Left ventricle myocardium inferior (tissue), 1 donor: ENCODE measurements around the gene PALLD. TPM values are rescaled to one million over a fixed set of nuclear protein-coding genes. Genes with fewer than 3 reads are reported as not detected.

Source experiments
- DNase-seq: peaks from one replicate; pipeline ENCODE4 v3.0.0-alpha.2; 2020
- H3K27ac ChIP-seq: fragments of 200-600 bp; replicated peaks from 2 replicates; pipeline ENCODE4 v1.8.0; 2021
- H3K27me3 ChIP-seq: fragments of 200-600 bp; 2 replicates; pipeline ENCODE4 v1.8.0; 2021; ENCODE audit warnings: low read depth
- H3K36me3 ChIP-seq: fragments of 200-600 bp; 2 replicates; pipeline ENCODE4 v1.8.0; 2021
- H3K4me1 ChIP-seq: fragments of 200-600 bp; 2 replicates; pipeline ENCODE4 v1.8.0; 2021
- H3K4me3 ChIP-seq: fragments of 200-600 bp; 2 replicates; pipeline ENCODE4 v1.8.0; 2021; ENCODE audit warnings: mild to moderate bottlenecking, moderate library complexity
- H3K9me3 ChIP-seq: fragments of 200-600 bp; replicated peaks from 2 replicates; pipeline ENCODE4 v1.8.0; 2021
- CTCF ChIP-seq: fragments of 200-600 bp; IDR thresholded peaks from 2 replicates; pipeline ENCODE4 v1.8.0; 2021; ENCODE audit warnings: antibody characterized with exemption, mild to moderate bottlenecking, borderline replicate concordance
- intact Hi-C: fragments of 100-400 bp; cut with micrococcal nuclease; formaldehyde crosslinking; loops from one replicate; pipeline ENCODE4 v1.11.0; 2022
- total RNA-seq: library from RNA; stranded (reverse); fragmentation: NEBNext Ultra II Directional; extraction: Animal tissue kit (Norgen Biotek cat#: 25700); gene quantifications from one replicate; pipeline ENCODE4 v1.2.1, GENCODE V29; 2021
- donor health status: DM: no; HTN: yes; CAD: no; lungs with severe emphysema.

The PALLD gene
- total RNA-seq, 1 donor from 2014 or later = 871 TPM

GRCh38 chr4:168615294-168616065, 118.6 kb downstream of the PALLD start:
- H3K4me3 ChIP-seq = no peak overlapping the region
- no peaks in the 10 kb centered on the region for H3K36me3 ChIP-seq
- no peak for DNase-seq
- H3K27me3 ChIP-seq = no peaks in the 10 kb centered on the region
- no peak for TF ChIP-seq CTCF
- H3K4me1 ChIP-seq = peaks cover 54% of the 10 kb centered on the region
- intact Hi-C loops = no loop called here
- H3K27ac ChIP-seq = peak overlapping the region; percentile 25
- no peaks in the 10 kb centered on the region for H3K9me3 ChIP-seq

GRCh38 chr4:168618577-168619265, 121.9 kb downstream of the PALLD start:
- H3K4me1 ChIP-seq = peaks cover 66% of the 10 kb centered on the region
- no peaks in the 10 kb centered on the region for H3K36me3 ChIP-seq
- intact Hi-C loops = no loop called here
- no peak for DNase-seq
- no peaks in the 10 kb centered on the region for H3K27me3 ChIP-seq
- no peaks in the 10 kb centered on the region for H3K9me3 ChIP-seq
- H3K27ac ChIP-seq = peak overlapping the region; percentile 82
- TF ChIP-seq CTCF = no peak
- H3K4me3 ChIP-seq = no peak overlapping the region

- H3K27ac ChIP-seq = peak overlapping the region; percentile 82
- peaks cover 61% of the 10 kb centered on the region for H3K4me1 ChIP-seq
- no peak for TF ChIP-seq CTCF
These were observed 122.4 kb downstream of the PALLD start for GRCh38 chr4:168619266-168619631.

GRCh38 chr4:168621806-168622589, 125.1 kb downstream of the PALLD start:
- Histone ChIP-seq H3K27me3 (no peaks in the 10 kb centered on the region), H3K9me3 (no peaks in the 10 kb centered on the region), H3K27ac (peak overlapping the region; percentile 82), H3K4me1 (peaks cover 44% of the 10 kb centered on the region), H3K36me3 (no peaks in the 10 kb centered on the region), H3K4me3 (no peak overlapping the region)
- TF ChIP-seq CTCF = no peak
- DNase-seq = no peak
- intact Hi-C loops = no loop called here

More at GRCh38 chr4:168619266-168619631, 122.4 kb downstream of the PALLD start:
- H3K27me3 ChIP-seq = no peaks in the 10 kb centered on the region
- intact Hi-C loops = no loop called here
- no peak for DNase-seq
- no peaks in the 10 kb centered on the region for H3K9me3 ChIP-seq
- no peak overlapping the region for H3K4me3 ChIP-seq
- H3K36me3 ChIP-seq = no peaks in the 10 kb centered on the region

GRCh38 chr4:168622600-168622999, 125.7 kb downstream of the PALLD start:
- peaks cover 46% of the 10 kb centered on the region for H3K4me1 ChIP-seq
- no peak for TF ChIP-seq CTCF
- intact Hi-C loops = no loop called here
- no peak for DNase-seq
- peak overlapping the region; percentile 11 for H3K27ac ChIP-seq
- H3K36me3 ChIP-seq = no peaks in the 10 kb centered on the region
- H3K27me3 ChIP-seq = no peaks in the 10 kb centered on the region
- H3K9me3 ChIP-seq = no peaks in the 10 kb centered on the region
- H3K4me3 ChIP-seq = no peak overlapping the region
